ENCODE data around the gene LRP3.

DNA sequence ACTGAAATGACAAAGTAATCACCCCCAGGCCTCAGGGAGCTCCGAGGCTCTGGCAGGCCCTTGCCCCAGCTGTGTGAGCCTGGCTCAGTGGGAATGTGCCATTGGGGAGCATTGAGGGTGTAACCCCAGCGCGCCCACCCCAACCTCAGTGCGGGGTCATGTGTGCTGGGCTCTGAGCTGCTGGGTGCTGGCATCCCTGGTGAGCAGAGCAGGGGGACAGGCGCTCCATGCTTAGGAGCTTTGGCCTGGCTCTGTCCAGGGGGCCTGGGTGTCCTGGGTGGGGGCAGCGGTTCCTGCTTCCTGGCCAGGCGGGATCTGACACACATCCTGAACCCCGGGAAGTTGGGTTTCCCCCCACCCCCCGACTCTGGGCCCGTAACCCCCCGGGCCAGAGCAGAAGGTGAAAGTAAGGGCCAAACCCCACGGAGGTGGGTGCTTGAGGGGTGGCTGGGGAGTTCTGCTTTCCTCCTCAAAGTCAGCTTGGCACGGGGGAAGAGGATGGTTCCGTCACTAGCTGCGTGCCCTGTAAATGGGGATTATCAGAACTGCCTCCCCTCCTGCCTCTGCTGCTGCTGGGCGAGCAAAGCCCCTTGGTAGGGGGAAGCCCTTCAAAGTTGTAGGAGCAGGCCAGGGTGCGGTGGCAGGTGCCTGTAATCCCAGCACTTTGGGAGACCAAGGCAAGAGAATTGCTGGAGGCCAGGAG is 1.7 kb downstream of the LRP3 start:
- no peak for TF ChIP-seq CTCF (IDR thresholded peaks at IDR 0.05; ENCODE audit: low read depth, low read length)
- TF ChIP-seq, protein P1, sequence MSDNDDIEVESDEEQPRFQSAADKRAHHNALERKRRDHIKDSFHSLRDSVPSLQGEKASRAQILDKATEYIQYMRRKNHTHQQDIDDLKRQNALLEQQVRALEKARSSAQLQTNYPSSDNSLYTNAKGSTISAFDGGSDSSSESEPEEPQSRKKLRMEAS (IDR thresholded peaks at IDR 0.05; ENCODE audit: low read depth, low read length), result no peak
